HepG2 (cell line): ENCODE results near the gene TCF19. TPM values are rescaled to one million over a fixed set of nuclear protein-coding genes. Genes with fewer than 3 reads are reported as not detected.

Source experiments
- AHDC1 ChIP-seq: sonication (generic); formaldehyde crosslinking; IDR thresholded peaks from 2 replicates; pipeline ENCODE4 v1.5.1; 2020; ENCODE audit warnings: mild to moderate bottlenecking, missing genetic modification reagents, borderline replicate concordance
- BCL3 ChIP-seq: sonication (generic); formaldehyde crosslinking; IDR thresholded peaks from 2 replicates; pipeline ENCODE4 v1.5.1; 2020; ENCODE audit warnings: mild to moderate bottlenecking, missing genetic modification reagents, moderate library complexity
- CENPBD1 ChIP-seq: sonication (generic); formaldehyde crosslinking; IDR thresholded peaks from 2 replicates; pipeline ENCODE4 v1.8.0; 2022; ENCODE audit warnings: missing genetic modification reagents, low read depth, mild to moderate bottlenecking, borderline replicate concordance
- HDAC6 ChIP-seq: fragments of 200-600 bp; sonication (generic); IDR thresholded peaks from 2 replicates; pipeline ENCODE4 v1.7.0; 2017; ENCODE audit warnings: mild to moderate bottlenecking, antibody characterized with exemption, low read length, low read depth
- PBX3 ChIP-seq: sonication (generic); formaldehyde crosslinking; IDR thresholded peaks from 2 replicates; pipeline ENCODE4 v1.8.1; 2023; ENCODE audit warnings: missing genetic modification reagents, inconsistent platforms, borderline replicate concordance
- RARA ChIP-seq: IDR thresholded peaks from 2 replicates; pipeline ENCODE4 v1.6.1; 2016; ENCODE audit warnings: missing genetic modification reagents, missing compliant biosample characterization
- SIN3B ChIP-seq: fragments of 150-350 bp; IDR thresholded peaks from 2 replicates; pipeline ENCODE4 v1.6.1; 2014; ENCODE audit warnings: low read length
- SMARCC2 ChIP-seq: fragments of 450-650 bp; IDR thresholded peaks from 2 replicates; pipeline ENCODE4 v1.6.1; 2017; ENCODE audit warnings: antibody characterized with exemption, mild to moderate bottlenecking
- SP2 ChIP-seq: sonication (generic); formaldehyde crosslinking; IDR thresholded peaks from 2 replicates; pipeline ENCODE4 v1.5.1; 2020; ENCODE audit warnings: mild to moderate bottlenecking, missing genetic modification reagents
- SRY ChIP-seq: sonication (generic); formaldehyde crosslinking; IDR thresholded peaks from 2 replicates; pipeline ENCODE4 v1.8.0; 2022; ENCODE audit warnings: mild to moderate bottlenecking, missing genetic modification reagents
- TGIF2 ChIP-seq: IDR thresholded peaks from 2 replicates; pipeline ENCODE4 v1.6.1; 2016; ENCODE audit warnings: control low read depth, missing compliant biosample characterization
- U2AF2 ChIP-seq: fragments of 200-400 bp; formaldehyde crosslinking; IDR thresholded peaks from 2 replicates; pipeline ENCODE4 v1.6.1; 2017; ENCODE audit warnings: low read depth, mild to moderate bottlenecking, low read length
- ZFYVE20 ChIP-seq: sonication (generic); formaldehyde crosslinking; IDR thresholded peaks from 2 replicates; pipeline ENCODE4 v1.8.0; 2023; ENCODE audit warnings: low read depth, mild to moderate bottlenecking, moderate library complexity, missing genetic modification reagents, borderline replicate concordance
- ZNF121 ChIP-seq: sonication (generic); formaldehyde crosslinking; IDR thresholded peaks from 2 replicates; pipeline ENCODE4 v1.5.0; 2020; ENCODE audit warnings: mild to moderate bottlenecking, missing genetic modification reagents
- ZNF333 ChIP-seq: sonication (generic); formaldehyde crosslinking; IDR thresholded peaks from 2 replicates; pipeline ENCODE4 v1.4.0; 2020; ENCODE audit warnings: mild to moderate bottlenecking, missing genetic modification reagents, borderline replicate concordance
- ZSCAN25 ChIP-seq: sonication (generic); formaldehyde crosslinking; IDR thresholded peaks from 2 replicates; pipeline ENCODE4 v1.8.0; 2022; ENCODE audit warnings: mild to moderate bottlenecking, missing genetic modification reagents
- ZXDC ChIP-seq: sonication (generic); formaldehyde crosslinking; IDR thresholded peaks from 2 replicates; pipeline ENCODE4 v1.5.0; 2020; ENCODE audit warnings: mild to moderate bottlenecking, missing genetic modification reagents
- polyA plus RNA-seq, 8 experiments: library from polyadenylated mRNA; depleted of rRNA in 3 of 8; stranded (reverse) in 7 of 8; unstranded in 1 of 8; fragments of >200 nt; fragmentation: Illumina TruSeq in 4 of 8; extraction: Trizol in 4 of 8; gene quantifications; 2 replicates each; pipeline versions ENCODE4 v1.2.1 to v1.2.3, GENCODE V29; 2011 to 2016; ENCODE audit warnings: low read depth in 4 of 8, missing spikeins in 1 of 8, mixed read lengths in 1 of 8; ENCODE audit not compliant: insufficient read depth in 1 of 8
- total RNA-seq, 5 experiments: library from RNA; depleted of rRNA; stranded (reverse); fragments of >200 nt; fragmentation: Illumina TruSeq; extraction: Trizol; gene quantifications; 2 replicates each; pipeline ENCODE4 v1.2.3, GENCODE V29; 2016; ENCODE audit warnings: low read depth in 1 of 5

TCF19 gene
- total and polyA plus RNA-seq, 2 of the 13 experiments (the other 11 are each of a cell fraction or from before 2014, with no cell fraction given) = 4.9 to 22.2 TPM

GRCh38 chr6:31197559-31198305, 39.3 kb downstream of the TCF19 start (continued):
- TF ChIP-seq AHDC1 = peak; percentile 28; the same call in 1 of the 2 replicates
- TF ChIP-seq SRY (CRISPR knock-in tag) = peak; percentile 53; the same call in 1 of the 2 replicates
- no peak; the same call in 1 of the 2 replicates for TF ChIP-seq ZXDC
- no peak; the same call in 1 of the 2 replicates for TF ChIP-seq TGIF2
- TF ChIP-seq BCL3 = no peak
- peak; percentile 83 for TF ChIP-seq RARA (CRISPR knock-in tag)
- 0 out of 2 replicates have a peak, but pooled peaks have one; percentile 8 for TF ChIP-seq SP2 (CRISPR knock-in tag)
- no peak for TF ChIP-seq U2AF2
- no peak for TF ChIP-seq ZFYVE20 (CRISPR knock-in tag)
- no peak for TF ChIP-seq PBX3
- no peak for TF ChIP-seq HDAC6
- TF ChIP-seq ZNF333 (CRISPR knock-in tag) = peak; percentile 77; the same call in 1 of the 2 replicates
- TF ChIP-seq SMARCC2 = no peak
- TF ChIP-seq ZNF121 (CRISPR knock-in tag) = peak; percentile 16; the same call in 1 of the 2 replicates
- TF ChIP-seq SIN3B = peak; percentile 83; the same call in 1 of the 2 replicates
- TF ChIP-seq CENPBD1 (CRISPR knock-in tag) = no peak
- TF ChIP-seq ZSCAN25 (CRISPR knock-in tag) = no peak
